Calu3 (cell line): ENCODE data around the gene HEXD. TPM values are rescaled to one million over a fixed set of nuclear protein-coding genes. Genes with fewer than 3 reads are reported as not detected.

Experiments
- BruUV-seq: library from RNA; stranded (reverse); fragments of 400-500 nt; replicated peaks from 2 replicates; lab custom pipeline; 2021; lab: Mats Ljungman, UMichigan
- CTCF ChIA-PET: fragments of 300-600 bp; sonication (Branson Sonifier 250); formaldehyde crosslinking; loops from one replicate; lab custom pipeline; 2022; ENCODE audit warnings: antibody characterized with exemption; lab: Charles Lee
- DNase-seq: peaks from one replicate; pipeline ENCODE4 v3.0.0; 2022
- H3K27ac Mint-ChIP-seq: one replicate; pipeline ENCODE4 v1.8.0; 2022; ENCODE audit warnings: mixed read lengths; ENCODE audit not compliant: unreplicated experiment
- H3K27me3 Mint-ChIP-seq: one replicate; pipeline ENCODE4 v1.8.0; 2022; ENCODE audit warnings: mixed read lengths; ENCODE audit not compliant: unreplicated experiment
- H3K36me3 Mint-ChIP-seq: one replicate; pipeline ENCODE4 v1.8.0; 2022; ENCODE audit warnings: mild to moderate bottlenecking, moderate library complexity, mixed read lengths; ENCODE audit not compliant: insufficient read depth, unreplicated experiment
- H3K4me1 Mint-ChIP-seq: one replicate; pipeline ENCODE4 v1.8.0; 2022; ENCODE audit warnings: mild to moderate bottlenecking, low read depth, mixed read lengths; ENCODE audit not compliant: unreplicated experiment
- H3K4me3 Mint-ChIP-seq: one replicate; pipeline ENCODE4 v1.8.0; 2022; ENCODE audit warnings: mild to moderate bottlenecking, low read depth, moderate library complexity, mixed read lengths; ENCODE audit not compliant: unreplicated experiment
- H3K9me3 Mint-ChIP-seq: one replicate; pipeline ENCODE4 v1.8.0; 2022; ENCODE audit warnings: low read depth, mixed read lengths; ENCODE audit not compliant: unreplicated experiment
- intact Hi-C: fragments of 100-400 bp; cut with micrococcal nuclease; formaldehyde crosslinking; loops from one replicate; pipeline ENCODE4 v1.10.0; 2022; ENCODE audit not compliant: unreplicated experiment
- total RNA-seq: library from RNA; stranded (reverse); gene quantifications from 2 replicates; pipeline ENCODE4 v1.2.3, GENCODE V29; 2022
- TF ChIP-seq, protein P1 (sequence below): fragments of 200-600 bp; IDR thresholded peaks from one replicate; pipeline ENCODE4 v1.8.0; 2022; ENCODE audit warnings: antibody characterized with exemption; ENCODE audit not compliant: unreplicated experiment

HEXD gene
- total RNA-seq, 1 experiment from 2014 or later = 30.7 TPM

- TF ChIP-seq, protein P1, sequence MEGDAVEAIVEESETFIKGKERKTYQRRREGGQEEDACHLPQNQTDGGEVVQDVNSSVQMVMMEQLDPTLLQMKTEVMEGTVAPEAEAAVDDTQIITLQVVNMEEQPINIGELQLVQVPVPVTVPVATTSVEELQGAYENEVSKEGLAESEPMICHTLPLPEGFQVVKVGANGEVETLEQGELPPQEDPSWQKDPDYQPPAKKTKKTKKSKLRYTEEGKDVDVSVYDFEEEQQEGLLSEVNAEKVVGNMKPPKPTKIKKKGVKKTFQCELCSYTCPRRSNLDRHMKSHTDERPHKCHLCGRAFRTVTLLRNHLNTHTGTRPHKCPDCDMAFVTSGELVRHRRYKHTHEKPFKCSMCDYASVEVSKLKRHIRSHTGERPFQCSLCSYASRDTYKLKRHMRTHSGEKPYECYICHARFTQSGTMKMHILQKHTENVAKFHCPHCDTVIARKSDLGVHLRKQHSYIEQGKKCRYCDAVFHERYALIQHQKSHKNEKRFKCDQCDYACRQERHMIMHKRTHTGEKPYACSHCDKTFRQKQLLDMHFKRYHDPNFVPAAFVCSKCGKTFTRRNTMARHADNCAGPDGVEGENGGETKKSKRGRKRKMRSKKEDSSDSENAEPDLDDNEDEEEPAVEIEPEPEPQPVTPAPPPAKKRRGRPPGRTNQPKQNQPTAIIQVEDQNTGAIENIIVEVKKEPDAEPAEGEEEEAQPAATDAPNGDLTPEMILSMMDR = no peak
- CTCF ChIA-PET = interaction anchor here (0.7 kb wide), 1 partner anchor 110 kb away, joined by 3 read pairs; no protein-coding TSS in a partner anchor
- H3K4me3 Mint-ChIP-seq = no peak overlapping the region
- DNase-seq = no peak
- H3K4me1 Mint-ChIP-seq = no peaks in the 10 kb centered on the region
- H3K9me3 Mint-ChIP-seq = no peaks in the 10 kb centered on the region
- intact Hi-C loops = loop anchor here (5.0 kb wide), 1 partner anchor 61 kb away; no protein-coding TSS in a partner anchor
- no peaks in the 10 kb centered on the region for H3K27me3 Mint-ChIP-seq
- peaks cover 5% of the 10 kb centered on the region for H3K36me3 Mint-ChIP-seq
- no TSS peak for BruUV-seq
- no peak overlapping the region for H3K27ac Mint-ChIP-seq
These were observed 5.3 kb upstream of the HEXD start for GRCh38 chr17:82412535-82413520.

DNA sequence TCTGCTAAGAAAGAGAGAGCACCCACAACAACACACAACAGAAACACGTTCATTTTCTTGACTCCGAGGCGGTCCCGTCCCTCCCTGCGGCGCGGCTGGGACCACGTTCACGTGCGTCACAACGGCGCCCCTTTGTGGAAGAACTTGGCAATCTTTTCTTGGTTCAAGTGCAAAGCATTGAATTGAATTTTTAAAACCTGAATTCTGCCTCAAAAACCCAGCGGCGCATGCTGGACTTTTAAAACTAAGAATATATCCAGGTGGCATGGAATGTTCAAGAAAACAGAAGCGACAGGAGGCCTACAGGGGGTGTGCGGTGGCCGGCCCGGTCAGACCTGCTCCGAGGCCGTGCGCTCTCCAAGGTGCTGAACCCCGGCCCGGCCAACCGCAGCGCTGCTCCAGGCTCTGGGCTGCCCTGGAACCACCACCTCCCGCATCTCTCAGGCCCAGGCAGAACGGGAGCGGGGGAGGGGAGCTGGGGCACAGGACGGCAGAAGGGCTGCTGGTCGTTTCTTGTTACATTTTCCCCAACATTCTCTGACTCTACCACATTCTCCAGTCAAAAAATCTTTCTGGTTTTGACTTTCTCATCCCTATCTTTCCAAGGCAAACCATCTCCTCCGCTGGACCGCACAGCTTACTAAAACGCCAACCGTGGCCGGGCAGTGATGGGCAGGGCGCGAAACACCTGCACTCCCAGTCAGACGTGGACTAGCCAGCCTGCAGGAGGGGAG lies 3.4 kb upstream of the HEXD start:
- Mint-ChIP-seq H3K4me1 (no peaks in the 10 kb centered on the region), H3K27me3 (no peaks in the 10 kb centered on the region), H3K27ac (no peak overlapping the region), H3K4me3 (no peak overlapping the region), H3K36me3 (peaks cover 18% of the 10 kb centered on the region), H3K9me3 (no peaks in the 10 kb centered on the region)
- CTCF ChIA-PET = no interaction called here
- peak; percentile 62 for DNase-seq
- no TSS peak for BruUV-seq
- intact Hi-C loops = loop anchor here (5.0 kb wide), 1 partner anchor 62 kb away; no protein-coding TSS in a partner anchor
- TF ChIP-seq, protein P1 = peak; percentile 26

DNA sequence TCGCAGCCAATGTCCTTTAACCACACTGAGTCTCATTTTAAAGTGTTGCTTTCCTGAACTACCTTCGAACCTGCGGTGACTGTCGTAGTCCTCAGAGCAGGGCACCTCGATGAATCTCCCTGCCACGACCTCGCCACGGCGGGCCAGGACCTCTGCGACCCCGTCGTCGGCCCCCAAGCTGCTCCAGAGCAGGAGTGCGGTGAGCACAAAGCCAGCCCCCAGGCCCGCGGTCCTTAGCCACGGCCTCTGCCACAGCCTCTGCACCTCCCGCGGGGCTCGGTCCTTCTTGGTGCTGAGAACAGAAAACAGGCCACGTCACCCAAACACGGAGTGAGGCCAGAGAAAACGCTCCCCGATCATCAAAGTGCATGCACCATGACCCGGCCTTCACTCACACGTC lies 2.8 kb upstream of the HEXD start:
- BruUV-seq = no TSS peak
- Mint-ChIP-seq H3K27me3 (no peaks in the 10 kb centered on the region), H3K4me1 (no peaks in the 10 kb centered on the region), H3K4me3 (no peak overlapping the region), H3K36me3 (peaks cover 18% of the 10 kb centered on the region), H3K9me3 (no peaks in the 10 kb centered on the region), H3K27ac (no peak overlapping the region)
- no peak for DNase-seq
- intact Hi-C loops = no loop called here
- CTCF ChIA-PET = no interaction called here
- TF ChIP-seq, protein P1 = no peak

DNA sequence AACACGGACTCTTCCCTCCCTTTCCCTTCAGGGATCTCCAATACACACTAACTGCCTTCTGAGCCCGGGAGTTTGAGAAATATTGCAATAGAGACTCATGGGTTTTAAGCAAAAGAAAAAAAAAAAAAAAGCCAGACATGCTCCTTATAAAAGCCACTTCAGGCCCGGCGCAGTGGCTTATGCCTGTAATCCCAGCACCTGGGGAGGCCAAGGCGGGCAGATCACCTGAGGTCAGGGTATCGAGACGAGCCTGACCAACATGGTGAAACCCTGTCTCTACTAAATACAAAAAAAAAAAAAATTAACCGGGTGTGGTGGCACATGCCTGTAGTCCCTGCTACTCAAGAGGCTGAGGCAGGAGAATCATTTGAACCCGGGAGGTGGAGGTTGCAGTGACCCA lies 2.4 kb upstream of the HEXD start:
- CTCF ChIA-PET = no interaction called here
- BruUV-seq = no TSS peak
- no peaks in the 10 kb centered on the region for H3K4me1 Mint-ChIP-seq

More for the DNA sequence above, 2.4 kb upstream of the HEXD start:
- DNase-seq = no peak
- Mint-ChIP-seq H3K36me3 (peaks cover 18% of the 10 kb centered on the region), H3K9me3 (no peaks in the 10 kb centered on the region), H3K27me3 (no peaks in the 10 kb centered on the region), H3K4me3 (no peak overlapping the region), H3K27ac (no peak overlapping the region)
- intact Hi-C loops = no loop called here
- TF ChIP-seq, protein P1 = no peak
